Thoracic aorta (tissue), 2 donors: Measurements from ENCODE around the gene KDM7A. TPM values are rescaled to one million over a fixed set of nuclear protein-coding genes. Genes with fewer than 3 reads are reported as not detected.
A peak's percentile ranks its signal among the peaks of the same experiment; 100 is the strongest.

Experiments
- ATAC-seq: fragments of 150-250 bp; one replicate; pipeline ENCODE4 v1.8.0; 2017; ENCODE audit warnings: low read depth; ENCODE audit not compliant: insufficient number of reproducible peaks, low FRiP score
- DNase-seq: peaks from one replicate; pipeline ENCODE4 v3.0.0-alpha.2; 2020; ENCODE audit warnings: low spot score
- H3K27ac ChIP-seq, 2 donors: fragments of 200-600 bp; sonication (generic); 1 replicate in 1 of 2; 2 replicates in 1 of 2; pipeline ENCODE4 v1.5.1; 2016; ENCODE audit warnings: mild to moderate bottlenecking in 2 of 2, moderate library complexity in 2 of 2
- H3K27me3 ChIP-seq: fragments of 200-600 bp; sonication (generic); replicated peaks from 2 replicates; pipeline ENCODE4 v1.6.0; 2016; ENCODE audit warnings: mild to moderate bottlenecking; ENCODE audit not compliant: insufficient read depth
- H3K36me3 ChIP-seq: fragments of 200-600 bp; sonication (generic); one replicate; pipeline ENCODE4 v1.5.1; 2016
- H3K4me1 ChIP-seq, 2 donors: fragments of 200-600 bp; sonication (generic); 1 replicate in 1 of 2; 2 replicates in 1 of 2; pipeline versions ENCODE4 v1.5.1 to v1.6.0; 2016; ENCODE audit warnings: low read depth in 2 of 2, mild to moderate bottlenecking in 1 of 2; ENCODE audit not compliant: control insufficient read depth in 1 of 2
- H3K4me3 ChIP-seq: fragments of 200-600 bp; sonication (generic); 2 replicates; pipeline ENCODE4 v1.5.1; 2016; ENCODE audit warnings: mild to moderate bottlenecking
- H3K9me3 ChIP-seq: fragments of 200-600 bp; sonication (generic); 2 replicates; pipeline ENCODE4 v1.5.1; 2016
- CTCF ChIP-seq: fragments of 200-600 bp; sonication (generic); IDR thresholded peaks from one replicate; pipeline ENCODE4 v1.5.1; 2019; ENCODE audit warnings: antibody characterized with exemption
- total RNA-seq, 2 donors: library from RNA; depleted of rRNA; stranded (reverse); fragments of >200 nt; gene quantifications; one replicate each; pipeline versions ENCODE4 v1.1.0 to v1.2.3, GENCODE V29; 2016

Gene KDM7A
- total RNA-seq, 2 donors from 2014 or later: 27.9 to 42.7 TPM

GRCh38 chr7:140061607-140061930 is 115.2 kb downstream of the KDM7A start:
- H3K4me3 ChIP-seq: peak overlapping the region; percentile 90

GRCh38 chr7:140060788-140061606 is 115.8 kb downstream of the KDM7A start:
- H3K9me3 ChIP-seq: no peaks in the 10 kb centered on the region
- H3K27ac ChIP-seq: peak overlapping the region; percentile 7 to 88
- no peak for ATAC-seq
- peaks cover 23 to 40% of the 10 kb centered on the region in 2 donors for H3K4me1 ChIP-seq
- H3K4me3 ChIP-seq: peak overlapping the region; percentile 90
- no peak for DNase-seq
- no peaks in the 10 kb centered on the region for H3K27me3 ChIP-seq
- no peaks in the 10 kb centered on the region for H3K36me3 ChIP-seq
- no peak for TF ChIP-seq CTCF

More at GRCh38 chr7:140061607-140061930, 115.2 kb downstream of the KDM7A start:
- H3K36me3 ChIP-seq: no peaks in the 10 kb centered on the region
- TF ChIP-seq CTCF: no peak
- H3K4me1 ChIP-seq: peaks cover 23 to 40% of the 10 kb centered on the region in 2 donors
- H3K27ac ChIP-seq: peak overlapping the region; percentile 88 to 92
- no peaks in the 10 kb centered on the region for H3K27me3 ChIP-seq
- H3K9me3 ChIP-seq: peaks cover 2% of the 10 kb centered on the region
- ATAC-seq (no peak), DNase-seq (no peak)

DNA sequence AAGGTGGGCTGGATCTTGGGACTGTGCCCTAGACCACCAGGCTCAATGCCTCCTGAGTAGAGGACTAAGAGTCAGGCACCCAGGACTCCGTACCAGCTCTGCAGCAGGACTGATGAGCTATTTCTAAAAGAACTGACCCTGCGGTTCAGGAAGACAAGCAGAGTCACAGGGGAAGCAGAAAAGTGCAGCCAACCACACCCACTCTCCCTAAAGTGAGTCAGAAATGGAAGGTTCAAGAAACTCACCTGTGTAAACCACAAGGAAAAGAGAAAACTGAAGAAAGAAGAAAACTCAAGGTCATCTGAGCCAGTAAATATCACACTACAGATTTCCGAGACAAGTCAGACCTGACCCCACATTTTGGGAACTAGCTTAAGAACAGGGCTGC is 116.5 kb downstream of the KDM7A start:
- H3K4me3 ChIP-seq: peak overlapping the region; percentile 90
- no peaks in the 10 kb centered on the region for H3K9me3 ChIP-seq
- no peak for DNase-seq
- TF ChIP-seq CTCF: no peak
- ATAC-seq: no peak
- H3K36me3 ChIP-seq: no peaks in the 10 kb centered on the region
- no peaks in the 10 kb centered on the region for H3K27me3 ChIP-seq
- peak overlapping the region; percentile 7 to 88 for H3K27ac ChIP-seq
- H3K4me1 ChIP-seq: peaks cover 23 to 40% of the 10 kb centered on the region in 2 donors

DNA sequence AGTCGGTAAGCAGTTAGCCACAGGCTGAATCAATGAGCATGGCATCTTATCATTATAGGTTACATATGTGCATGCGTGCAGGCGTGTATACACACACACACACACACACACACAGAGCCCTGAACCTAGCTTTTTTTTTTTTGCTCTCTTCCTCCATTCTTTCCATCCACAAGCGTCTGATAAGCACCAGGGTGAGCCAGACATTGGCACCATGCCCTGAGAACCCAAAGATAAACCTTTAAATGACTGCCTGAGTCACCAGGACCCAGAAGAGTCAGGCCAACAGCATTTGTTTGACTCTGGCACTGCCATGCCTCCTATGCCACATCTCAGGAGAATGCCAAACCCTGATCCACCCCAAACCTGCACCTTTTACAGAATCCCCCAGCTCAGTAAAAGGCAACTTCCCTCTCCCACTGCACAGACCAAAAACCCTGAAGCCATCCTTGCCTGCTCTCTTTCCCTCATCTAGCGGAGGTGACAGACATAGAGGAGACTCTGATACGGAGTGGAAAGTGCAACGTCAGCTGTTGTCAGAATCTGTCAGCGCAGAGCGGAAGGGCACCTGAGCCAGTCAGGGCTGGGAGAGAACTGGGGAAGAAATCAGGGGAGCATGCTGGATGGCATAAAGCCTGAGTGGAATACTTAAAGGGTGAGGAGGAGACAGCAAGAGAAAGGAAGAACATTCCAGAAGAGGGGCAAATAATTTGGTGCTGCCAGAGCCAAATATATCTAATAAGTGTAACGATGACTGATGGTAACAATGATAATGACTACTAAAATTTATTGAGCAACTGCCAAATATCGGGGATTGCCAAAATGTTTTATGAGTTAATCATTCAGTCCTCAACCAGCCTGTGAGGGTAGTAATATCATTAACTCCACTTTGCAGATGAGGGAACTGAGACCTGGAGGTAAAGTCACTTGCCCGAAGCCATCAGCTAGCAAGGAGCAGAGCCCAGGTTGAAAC is 117.2 kb downstream of the KDM7A start:
- Histone ChIP-seq H3K27me3 (no peaks in the 10 kb centered on the region), H3K4me3 (peak overlapping the region; percentile 43), H3K36me3 (no peaks in the 10 kb centered on the region), H3K27ac (peak overlapping the region in 1 of 2 donors; percentile 88), H3K9me3 (no peaks in the 10 kb centered on the region), H3K4me1 (peaks cover 23 to 40% of the 10 kb centered on the region in 2 donors)
- DNase-seq (peak; percentile 82), ATAC-seq (peak; percentile 80)
- no peak for TF ChIP-seq CTCF

GRCh38 chr7:140058517-140058916 is 118.3 kb downstream of the KDM7A start:
- H3K27me3 ChIP-seq: no peaks in the 10 kb centered on the region
- no peak overlapping the region for H3K4me3 ChIP-seq
- no peaks in the 10 kb centered on the region for H3K36me3 ChIP-seq

More at GRCh38 chr7:140058517-140058916, 118.3 kb downstream of the KDM7A start:
- no peak for ATAC-seq
- H3K4me1 ChIP-seq: peaks cover 23 to 40% of the 10 kb centered on the region in 2 donors
- TF ChIP-seq CTCF: no peak
- peak overlapping the region; percentile 23 to 88 for H3K27ac ChIP-seq
- H3K9me3 ChIP-seq: no peaks in the 10 kb centered on the region
- no peak for DNase-seq
